Measurements from ENCODE around the gene EPB42.

- TF ChIP-seq POLR2A (IDR thresholded peaks at IDR 0.05; ENCODE audit: low read length) = no peak
- no peak for TF ChIP-seq GATA1 (IDR thresholded peaks at IDR 0.05; ENCODE audit: low read depth, low read length)
Observed at GRCh38 chr15:43258781-43259180, 38.0 kb upstream of the EPB42 start.
